Choroid plexus epithelial cell (primary cell): ENCODE results near the gene ANKRD65.
"Not testable (repeated sequence)": the region's sequence is repeated elsewhere in the genome, so short reads cannot be mapped to it uniquely, and the experiment has no call there.

ENCODE experiments used
- DNase-seq: peaks from one replicate; pipeline ENCODE4 v3.0.0-alpha.2; 2010; ENCODE audit warnings: low read depth
- H3K4me3 ChIP-seq: 2 replicates; pipeline ENCODE4 v1.5.1; 2011; ENCODE audit warnings: low read depth, mild to moderate bottlenecking, control low read depth, low read length, moderate library complexity
- TF ChIP-seq, protein P1 (sequence below): conservative IDR thresholded peaks from 2 replicates; pipeline ENCODE4 v1.5.1; 2011; ENCODE audit warnings: low read depth, mild to moderate bottlenecking, control low read depth, inconsistent platforms, low read length, moderate library complexity

ANKRD65 gene

DNA sequence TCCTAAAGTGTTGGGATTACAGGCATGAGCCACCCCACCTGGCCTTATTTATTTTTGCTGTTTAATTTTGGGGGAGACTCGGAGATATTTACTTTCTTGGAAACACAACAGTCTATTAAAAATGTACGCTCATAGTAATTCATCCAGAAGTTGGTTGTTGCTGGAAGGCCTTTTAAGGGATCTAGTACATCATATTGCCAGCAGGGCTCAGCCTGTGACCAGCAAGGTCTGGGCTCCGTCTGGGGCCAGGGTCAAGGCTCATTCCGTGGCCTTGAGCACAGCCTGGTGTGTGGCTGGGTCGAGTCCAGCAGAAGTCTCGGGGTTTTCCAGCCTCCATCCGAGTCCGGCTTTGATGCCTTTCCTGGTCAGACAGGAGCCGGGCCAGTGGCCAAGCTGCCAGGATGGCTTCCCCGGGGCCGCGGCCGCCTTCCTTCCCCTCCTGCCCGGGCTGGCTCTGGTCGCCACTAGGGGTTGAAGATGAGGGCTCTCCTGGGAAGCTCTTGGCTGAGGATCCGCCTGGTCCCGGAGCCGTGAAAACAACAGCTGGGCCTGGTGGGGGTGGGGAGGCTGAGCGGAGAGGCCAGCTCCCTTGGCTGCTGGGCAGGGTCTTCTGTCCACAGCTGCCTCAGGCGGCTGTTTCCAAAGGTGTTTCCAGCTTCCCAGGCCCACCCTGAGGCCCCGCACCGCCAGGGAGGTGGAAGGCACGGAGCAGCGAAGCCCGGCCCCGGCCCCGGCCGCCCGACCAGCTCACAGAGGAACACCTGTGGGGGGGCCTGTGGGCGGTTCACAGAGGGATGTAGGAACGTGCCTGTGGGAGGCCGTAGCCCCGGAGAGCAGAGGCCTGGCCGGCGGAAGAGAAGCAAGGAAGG, 9.3 kb upstream of the ANKRD65 start:
- no peak overlapping the region for H3K4me3 ChIP-seq
- peak; percentile 77 for DNase-seq
- TF ChIP-seq, protein P1, sequence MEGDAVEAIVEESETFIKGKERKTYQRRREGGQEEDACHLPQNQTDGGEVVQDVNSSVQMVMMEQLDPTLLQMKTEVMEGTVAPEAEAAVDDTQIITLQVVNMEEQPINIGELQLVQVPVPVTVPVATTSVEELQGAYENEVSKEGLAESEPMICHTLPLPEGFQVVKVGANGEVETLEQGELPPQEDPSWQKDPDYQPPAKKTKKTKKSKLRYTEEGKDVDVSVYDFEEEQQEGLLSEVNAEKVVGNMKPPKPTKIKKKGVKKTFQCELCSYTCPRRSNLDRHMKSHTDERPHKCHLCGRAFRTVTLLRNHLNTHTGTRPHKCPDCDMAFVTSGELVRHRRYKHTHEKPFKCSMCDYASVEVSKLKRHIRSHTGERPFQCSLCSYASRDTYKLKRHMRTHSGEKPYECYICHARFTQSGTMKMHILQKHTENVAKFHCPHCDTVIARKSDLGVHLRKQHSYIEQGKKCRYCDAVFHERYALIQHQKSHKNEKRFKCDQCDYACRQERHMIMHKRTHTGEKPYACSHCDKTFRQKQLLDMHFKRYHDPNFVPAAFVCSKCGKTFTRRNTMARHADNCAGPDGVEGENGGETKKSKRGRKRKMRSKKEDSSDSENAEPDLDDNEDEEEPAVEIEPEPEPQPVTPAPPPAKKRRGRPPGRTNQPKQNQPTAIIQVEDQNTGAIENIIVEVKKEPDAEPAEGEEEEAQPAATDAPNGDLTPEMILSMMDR = peak; percentile 22

DNA sequence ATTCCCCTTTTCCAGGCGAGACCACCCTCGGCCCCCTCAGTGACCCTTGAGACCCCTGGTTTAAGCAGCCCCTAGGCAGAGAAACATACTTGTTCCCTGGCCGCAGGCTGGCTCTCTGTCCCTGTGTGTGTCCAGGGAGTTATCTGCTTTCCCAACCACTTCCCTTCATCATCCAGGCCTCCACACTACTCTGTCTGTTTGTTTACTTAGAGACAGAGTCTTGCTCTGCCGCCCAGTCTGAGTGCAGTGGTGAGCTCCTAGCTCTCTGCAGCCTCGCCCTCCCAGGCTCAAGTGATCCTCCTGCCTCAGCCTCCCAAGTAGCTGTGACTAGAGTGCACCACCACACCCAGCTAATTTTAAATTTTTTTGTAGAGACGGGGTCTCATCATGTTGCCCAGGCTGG, 8.6 kb upstream of the ANKRD65 start:
- DNase-seq = peak; percentile 59

DNA sequence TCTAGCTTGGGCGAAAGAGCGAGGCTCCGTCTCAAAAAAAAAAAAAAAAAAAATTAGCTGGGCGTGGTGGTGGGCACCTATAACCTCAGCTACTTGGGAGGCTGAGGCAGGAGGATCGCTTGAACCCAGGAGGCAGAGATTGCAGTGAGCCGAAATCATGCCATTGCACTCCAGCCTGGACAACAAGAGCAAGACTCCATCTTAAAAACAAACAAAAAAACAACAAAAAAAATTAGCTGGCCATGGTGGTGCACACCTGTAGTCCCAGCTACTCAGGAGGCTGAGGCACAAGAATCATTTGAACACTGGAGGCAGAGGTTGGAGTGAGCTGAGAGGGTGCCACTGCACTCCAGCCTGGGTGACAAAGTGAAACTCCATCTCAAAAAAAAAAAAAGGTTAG, 7.9 kb upstream of the ANKRD65 start:
- not testable (repeated sequence) for DNase-seq, H3K4me3 ChIP-seq

More for the DNA sequence above, 8.6 kb upstream of the ANKRD65 start:
- TF ChIP-seq, protein P1 = no peak
- no peak overlapping the region for H3K4me3 ChIP-seq

DNA sequence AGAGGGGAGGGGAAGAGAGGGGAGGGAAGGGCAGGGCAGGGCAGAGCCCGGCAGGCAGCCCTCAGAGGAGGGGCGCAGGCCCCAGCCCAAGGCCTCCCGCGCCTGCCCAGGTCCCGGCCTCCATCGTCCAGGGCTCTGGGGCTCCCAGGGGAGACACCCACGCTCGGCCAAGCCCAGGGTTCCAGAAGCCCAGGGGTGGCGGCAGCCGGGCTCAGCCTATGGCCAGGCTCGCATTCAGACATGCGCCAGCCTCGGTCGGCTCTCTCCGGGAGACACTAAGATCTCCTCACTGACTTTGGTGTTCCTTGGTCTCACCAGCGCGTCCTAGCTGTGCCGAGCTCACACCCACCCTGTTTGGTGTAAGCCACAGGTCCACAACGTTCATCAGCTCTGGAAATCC, 7.1 kb upstream of the ANKRD65 start:
- H3K4me3 ChIP-seq = no peak overlapping the region

DNA sequence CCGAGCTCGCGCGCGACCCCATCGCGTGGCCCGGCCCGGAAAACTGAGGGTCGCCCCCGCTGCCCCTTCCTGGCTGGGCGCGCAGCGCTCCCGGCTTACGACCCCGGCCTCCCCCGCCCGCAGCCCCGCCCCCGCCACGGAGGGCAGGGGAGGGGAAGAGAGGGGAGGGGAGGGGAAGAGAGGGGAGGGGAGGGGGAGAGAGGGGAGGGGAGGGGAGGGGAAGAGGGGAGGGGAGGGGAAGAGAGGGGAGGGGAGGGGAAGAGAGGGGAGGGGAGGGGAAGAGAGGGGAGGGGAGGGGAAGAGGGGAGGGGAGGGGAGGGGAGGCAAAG, 6.7 kb upstream of the ANKRD65 start:
- TF ChIP-seq, protein P1 = no peak
- peak overlapping the region; percentile 33 for H3K4me3 ChIP-seq
- DNase-seq = no peak

More for the DNA sequence above, 7.1 kb upstream of the ANKRD65 start:
- TF ChIP-seq, protein P1 = no peak
- no peak for DNase-seq

DNA sequence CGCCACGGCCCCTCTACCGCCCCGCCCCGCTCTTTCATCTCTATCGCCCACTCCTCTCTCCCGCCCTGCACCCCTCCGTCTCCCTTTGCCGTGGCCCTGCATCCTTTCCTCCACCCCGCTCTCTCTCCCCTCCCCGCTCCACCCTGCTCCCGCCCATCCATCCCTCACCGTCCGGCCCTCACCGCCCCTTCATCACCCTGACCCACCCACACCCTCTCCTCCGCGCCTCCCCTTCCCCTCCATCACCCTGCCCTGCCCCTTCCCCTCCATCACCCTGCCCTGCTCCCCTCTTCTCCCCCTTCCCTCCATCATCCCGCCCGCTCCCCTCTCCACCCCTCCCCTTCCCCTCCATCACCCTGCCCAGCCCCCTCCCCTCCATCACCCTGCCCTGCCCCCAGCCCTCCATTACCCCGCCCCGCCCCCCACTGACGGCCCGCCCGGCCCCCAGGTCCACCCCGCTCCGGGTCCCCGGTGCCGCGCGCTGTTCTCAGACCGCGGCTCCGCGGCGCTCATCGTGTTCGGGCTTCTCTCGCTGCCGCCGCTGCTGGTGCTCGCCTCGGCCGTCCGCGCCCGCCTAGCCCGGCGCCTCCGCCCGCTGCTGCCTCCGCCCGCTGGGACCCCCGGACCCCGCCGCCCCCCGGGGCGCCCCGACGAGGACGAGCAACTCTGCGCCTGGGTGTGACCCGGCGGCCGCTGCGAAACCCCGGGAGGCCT, 6.2 kb upstream of the ANKRD65 start:
- peak overlapping the region; percentile 33 for H3K4me3 ChIP-seq
- TF ChIP-seq, protein P1 = no peak
- no peak for DNase-seq

DNA sequence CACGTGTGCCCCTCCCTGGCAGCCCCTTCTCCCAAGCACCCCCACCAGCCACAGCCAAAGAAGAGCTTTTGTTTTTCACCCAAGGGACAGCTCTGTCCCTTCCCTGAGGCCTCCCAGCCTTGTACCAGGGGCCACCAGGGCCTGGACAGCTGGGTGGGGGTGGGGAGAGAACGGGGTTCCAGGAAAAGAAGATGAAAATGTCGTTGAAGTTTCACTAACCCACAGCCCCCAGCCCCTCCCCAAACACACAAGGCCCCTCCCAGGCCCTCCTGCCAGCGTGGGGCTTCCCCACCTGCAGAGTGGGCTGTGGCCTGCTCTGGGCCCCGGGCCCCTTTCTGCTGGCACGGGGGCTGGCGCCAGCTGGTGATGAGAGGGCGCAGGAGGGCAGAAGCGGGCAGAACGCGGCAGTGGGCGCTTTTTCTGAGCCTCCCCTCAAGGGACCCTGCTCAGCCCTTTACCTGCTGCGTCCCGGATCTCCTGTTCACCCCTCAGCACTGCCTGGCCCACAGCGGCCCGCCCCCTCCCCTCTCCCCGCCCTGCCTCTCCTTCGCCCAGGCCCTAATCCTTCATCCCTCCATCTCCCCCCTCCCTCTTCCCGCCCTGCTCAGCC, 5.5 kb upstream of the ANKRD65 start:
- TF ChIP-seq, protein P1 = no peak
- DNase-seq = no peak
- no peak overlapping the region for H3K4me3 ChIP-seq
